Embryonic facial prominence (tissue), 1 donor: Measurements from ENCODE around the gene PTGIS.

ENCODE experiments used
- DNase-seq: peaks from one replicate; pipeline ENCODE4 v3.0.0-alpha.2; 2016; ENCODE audit errors: extremely low spot score

PTGIS gene

GRCh38 chr20:49595811-49596561, 28.0 kb upstream of the PTGIS start:
- DNase-seq, result no peak

GRCh38 chr20:49595346-49595745, 27.4 kb upstream of the PTGIS start:
- no peak for DNase-seq

- DNase-seq, result no peak
These were observed 27.0 kb upstream of the PTGIS start for GRCh38 chr20:49594931-49595315.

- peak; percentile 65 for DNase-seq
These were observed 26.4 kb upstream of the PTGIS start for GRCh38 chr20:49594143-49594930.

GRCh38 chr20:49593466-49594142, 25.7 kb upstream of the PTGIS start:
- no peak for DNase-seq

DNA sequence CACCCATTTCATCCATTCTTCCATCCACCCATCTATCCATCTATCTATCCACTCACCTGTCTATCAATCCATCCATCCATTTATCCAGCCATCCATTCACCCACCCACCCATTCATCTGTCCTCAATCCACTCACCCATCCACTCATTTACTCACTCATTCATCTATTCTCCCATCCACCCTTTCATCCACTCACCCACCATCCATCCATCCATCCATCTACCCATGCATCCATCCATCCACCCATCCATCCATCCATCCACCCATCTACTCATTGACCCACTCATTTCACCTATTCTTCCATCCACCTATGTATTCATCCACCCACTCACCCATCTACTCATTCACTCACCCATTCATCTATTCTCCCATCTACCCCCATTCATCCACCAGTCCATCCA, 24.2 kb upstream of the PTGIS start:
- DNase-seq, result no peak

GRCh38 chr20:49591217-49591865, 23.4 kb upstream of the PTGIS start:
- no peak for DNase-seq

DNA sequence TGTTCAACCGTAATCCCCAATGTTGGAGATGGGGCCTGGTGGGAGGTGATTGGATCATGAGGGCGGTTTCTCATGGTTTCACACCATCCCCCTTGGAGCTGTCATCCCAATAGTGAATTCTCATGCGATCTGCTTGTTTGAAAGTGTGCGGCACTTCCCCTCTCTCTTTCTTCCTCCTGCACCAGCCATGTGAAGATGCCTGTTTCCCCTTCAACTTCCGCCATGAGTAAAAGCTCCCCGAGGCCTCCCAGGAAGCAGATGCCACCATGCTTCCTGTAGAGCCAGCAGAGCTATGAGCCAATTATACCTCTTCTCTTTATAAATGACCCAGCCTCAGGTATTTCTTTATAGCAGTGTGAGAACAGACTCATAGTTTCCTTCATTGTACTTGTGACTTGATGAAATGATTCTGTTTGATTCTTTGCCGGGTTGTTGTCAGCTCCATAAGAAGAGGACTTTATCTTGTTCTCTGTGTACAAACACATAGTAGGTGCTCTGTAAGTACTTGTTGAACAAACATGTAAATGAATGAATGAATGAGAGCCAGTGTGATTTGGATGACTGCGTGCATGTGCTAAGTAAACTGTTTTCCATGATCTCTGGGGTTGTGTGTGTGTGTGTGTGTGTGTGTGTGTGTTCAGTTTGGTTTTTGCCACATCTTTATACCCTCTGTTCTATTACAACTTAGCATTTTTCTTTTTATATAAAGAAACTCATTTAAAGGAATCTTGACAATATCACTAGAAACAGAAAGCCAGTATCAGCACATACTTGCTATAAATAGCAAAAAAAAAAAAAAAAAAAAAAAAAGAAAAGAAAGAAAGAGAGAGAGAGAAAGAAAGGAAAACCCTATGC, 22.5 kb upstream of the PTGIS start:
- no peak for DNase-seq

DNA sequence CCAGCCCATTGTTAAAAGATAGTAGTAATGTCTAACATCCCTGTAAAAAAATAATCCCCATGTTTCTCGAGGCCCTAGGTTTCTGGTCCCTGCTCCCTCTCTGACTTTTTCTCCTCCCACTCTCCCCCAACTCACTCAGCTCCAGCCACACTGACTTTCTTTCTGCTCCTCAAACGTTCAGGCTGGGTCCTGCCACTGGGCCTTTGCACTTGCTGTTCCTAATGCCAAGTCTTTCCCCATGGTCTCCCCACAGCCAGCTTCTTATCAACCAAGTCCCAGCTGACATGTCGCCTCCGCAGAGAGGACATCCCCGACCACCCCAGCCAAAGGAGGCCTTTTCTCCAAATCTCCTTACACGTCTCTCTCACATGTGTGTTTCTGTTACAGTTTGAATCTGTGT, 21.8 kb upstream of the PTGIS start:
- no peak for DNase-seq

DNA sequence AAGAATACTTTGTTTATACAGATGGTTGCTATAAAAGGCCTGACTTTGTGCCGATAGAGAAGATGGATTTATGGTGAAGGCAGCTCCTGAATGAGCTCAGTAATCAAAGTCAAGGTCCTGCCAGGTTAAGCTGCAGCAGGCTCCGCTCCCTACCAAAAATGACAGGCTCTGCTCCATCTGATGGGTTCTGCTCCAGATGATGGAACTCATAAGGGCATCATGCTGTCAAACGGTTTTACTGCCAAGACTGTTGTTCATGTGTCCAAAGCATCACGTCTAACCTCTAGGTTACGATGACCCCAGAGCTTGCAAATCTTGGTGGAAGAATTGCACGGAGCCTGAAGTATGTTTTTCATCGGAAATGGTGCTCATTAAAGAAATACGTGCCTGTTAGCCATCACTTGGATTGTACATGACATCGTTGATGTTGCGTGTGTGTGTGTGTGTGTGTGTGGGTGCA, 19.2 kb upstream of the PTGIS start:
- no peak for DNase-seq

DNA sequence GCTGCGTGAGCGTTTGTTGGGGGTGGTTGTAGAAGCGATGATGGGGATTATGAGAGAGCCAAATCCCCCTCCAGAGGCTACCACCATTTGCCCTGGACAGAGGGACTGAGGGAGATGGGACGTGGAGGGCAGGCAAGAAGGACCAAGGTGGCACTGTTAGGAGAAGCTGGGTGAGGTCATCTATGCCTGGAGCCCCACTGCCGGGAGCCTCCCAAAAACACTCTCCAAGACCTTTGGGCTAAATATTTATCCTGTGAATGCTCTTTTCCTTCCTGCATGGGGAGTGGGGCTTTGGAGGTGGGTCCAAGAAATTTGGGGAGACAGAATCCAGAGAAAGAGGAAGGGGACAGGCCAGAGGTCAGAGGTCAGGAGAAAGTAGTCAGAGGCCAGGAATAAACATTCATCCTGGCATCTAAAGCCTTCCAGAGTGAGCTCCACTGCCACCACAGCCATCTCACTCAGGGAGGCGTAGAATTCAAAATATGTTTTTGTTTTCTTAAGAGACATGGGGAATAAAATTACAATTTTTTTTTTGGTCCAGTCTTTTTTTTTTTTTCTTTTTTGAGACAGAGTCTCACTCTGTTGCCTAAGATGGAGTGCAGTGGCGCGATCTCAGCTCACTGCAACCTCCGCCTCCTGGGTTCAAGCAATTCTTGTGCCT, 17.8 kb upstream of the PTGIS start:
- DNase-seq, result no peak

GRCh38 chr20:49584418-49585382, 16.8 kb upstream of the PTGIS start:
- DNase-seq, result no peak

DNA sequence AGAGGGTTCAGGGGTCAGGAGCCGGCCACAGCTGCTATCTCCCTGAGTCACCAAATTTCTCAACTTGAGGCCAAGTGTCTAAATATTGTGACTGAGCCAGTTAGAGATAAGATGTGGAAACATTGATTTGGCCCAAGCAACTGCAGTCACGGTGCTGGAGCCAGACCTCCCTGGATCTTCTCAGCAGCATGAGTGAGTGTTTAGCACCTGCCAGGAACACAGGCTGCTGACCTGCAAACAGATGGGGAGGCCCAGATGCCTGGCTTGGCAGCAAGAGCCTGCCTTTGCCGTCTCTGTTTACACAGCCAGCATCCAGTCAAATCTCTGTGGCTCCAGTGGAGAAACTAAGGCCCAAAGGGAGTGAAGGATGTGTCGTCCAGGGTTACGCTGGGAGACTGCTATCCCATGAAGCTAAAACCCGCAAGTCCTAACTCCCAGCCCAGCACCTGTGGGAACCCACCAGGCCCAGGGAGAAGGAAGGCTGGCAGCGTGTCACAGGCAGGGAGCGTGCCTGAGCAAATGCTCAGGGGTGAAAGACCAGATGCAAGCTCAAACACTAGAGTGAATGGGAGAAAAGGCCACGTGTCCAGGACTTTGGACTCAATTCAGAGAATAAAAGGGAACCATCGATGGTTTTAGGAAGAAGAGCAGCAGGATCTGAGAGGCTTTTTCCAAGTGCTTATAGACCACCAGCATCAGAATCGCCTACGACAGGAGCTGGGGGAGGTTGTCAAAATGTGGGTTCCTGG, 15.9 kb upstream of the PTGIS start:
- DNase-seq, result no peak

DNA sequence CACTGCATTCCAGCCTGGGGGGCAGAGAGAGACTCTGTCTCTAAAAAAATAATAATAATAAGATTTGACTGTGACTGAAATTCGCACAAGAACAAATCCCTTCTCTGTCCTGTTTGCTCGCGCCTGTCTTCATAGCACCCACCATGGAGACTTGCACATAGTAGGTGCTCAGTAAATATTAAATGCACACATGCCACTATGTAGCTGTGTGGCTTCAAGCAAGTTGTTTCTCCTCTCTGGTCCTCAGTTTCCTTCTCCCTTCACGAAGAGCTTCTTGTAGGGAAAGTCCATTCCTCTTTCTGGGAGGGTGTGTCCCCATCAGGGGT, 15.4 kb upstream of the PTGIS start:
- DNase-seq, result no peak

DNA sequence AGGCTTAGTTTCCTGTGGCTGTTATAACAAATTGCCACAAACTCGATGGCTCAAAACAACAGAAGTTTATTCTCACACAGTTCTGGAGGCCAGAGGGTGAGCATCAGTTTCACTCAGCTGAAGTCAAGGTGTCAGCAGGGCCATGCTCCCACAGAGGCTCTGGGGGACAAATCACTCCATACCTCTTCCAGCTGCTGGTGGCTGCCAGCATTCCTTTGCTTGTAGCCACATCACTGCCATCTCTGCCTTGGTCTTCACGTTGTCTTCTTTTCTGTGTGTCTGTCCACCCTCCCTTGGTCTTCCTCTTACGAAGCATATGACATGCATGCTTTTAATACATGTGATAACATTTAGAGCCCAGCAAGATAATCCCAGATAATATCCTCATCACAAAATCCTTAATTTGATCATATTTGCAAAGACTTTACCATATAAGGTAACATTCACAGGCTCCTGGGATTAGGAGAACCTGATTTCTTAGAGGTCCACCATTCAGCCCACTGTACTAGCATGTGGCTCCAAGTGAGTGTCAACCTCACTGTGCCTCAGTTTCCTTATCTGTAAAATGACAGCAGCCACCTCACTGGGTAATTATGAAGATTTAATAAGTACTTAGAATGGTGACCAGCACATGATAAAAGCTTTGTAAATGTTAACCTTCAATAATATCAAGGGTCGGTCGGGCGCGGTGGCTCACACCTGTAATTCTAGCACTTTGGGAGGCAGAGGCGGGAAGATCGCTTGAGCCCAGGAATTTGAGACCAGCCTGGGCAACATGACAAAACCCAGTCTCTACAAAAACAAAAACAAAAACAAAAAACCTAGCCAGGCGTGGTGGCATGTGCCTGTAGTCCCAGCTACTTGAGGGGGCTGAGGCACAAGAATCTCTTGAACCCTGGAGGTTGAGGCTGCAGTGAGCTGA, 14.7 kb upstream of the PTGIS start:
- no peak for DNase-seq

- DNase-seq, result no peak
These were observed 13.5 kb upstream of the PTGIS start for GRCh38 chr20:49581482-49581881.

DNA sequence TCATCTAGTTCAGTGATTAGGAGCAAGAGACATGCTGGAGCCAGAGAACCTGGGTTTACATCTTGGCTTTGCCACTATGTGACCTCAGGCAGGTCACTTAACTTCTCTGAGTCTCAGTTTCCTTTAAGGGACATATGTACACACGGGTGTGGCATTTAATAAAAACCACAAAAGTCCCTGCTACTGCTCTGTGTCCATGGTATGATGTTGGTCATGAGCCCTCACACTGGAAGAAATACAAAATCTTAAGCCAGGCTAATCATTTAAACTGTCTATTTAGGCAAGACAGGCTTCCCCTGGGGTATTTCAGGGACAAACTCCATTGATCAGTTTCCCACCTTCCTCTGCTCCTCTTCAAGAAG, 12.9 kb upstream of the PTGIS start:
- no peak for DNase-seq
